ENCODE measurements around the gene CNTNAP5.

GRCh38 chr2:124395961-124396360 lies 370.9 kb downstream of the CNTNAP5 start:
- TF ChIP-seq CTCF (conservative IDR thresholded peaks at IDR 0.05; ENCODE audit: low read depth, low read length) (no peak), NFE2L2 (IDR thresholded peaks at IDR 0.05; ENCODE audit: low read depth, low read length) (no peak), BHLHE40 (IDR thresholded peaks at IDR 0.05; ENCODE audit: low read depth, low read length) (no peak), POLR2A (IDR thresholded peaks at IDR 0.05; ENCODE audit: low read depth, low read length) (no peak), RCOR1 (IDR thresholded peaks at IDR 0.05; ENCODE audit: insufficient replicate concordance, low read length) (no peak), RAD21 (IDR thresholded peaks at IDR 0.05; ENCODE audit: low read length) (no peak), SMC3 (IDR thresholded peaks at IDR 0.05; ENCODE audit: low read depth, low read length) (no peak), FOS (IDR thresholded peaks at IDR 0.05; ENCODE audit: low read depth, low read length) (no peak), MAFK (IDR thresholded peaks at IDR 0.05; ENCODE audit: low read depth, low read length) (no peak)

Data from IMR-90 (cell line).